ENCODE data around the gene GAS2L3. TPM values are rescaled to one million over a fixed set of nuclear protein-coding genes. Genes with fewer than 3 reads are reported as not detected.
"Not testable (repeated sequence)": the region's sequence is repeated elsewhere in the genome, so short reads cannot be mapped to it uniquely, and the experiment has no call there.

Gene GAS2L3
- total RNA-seq, 3 donors from 2014 or later, result 2.3 to 7.0 (median 5.9) TPM

DNA sequence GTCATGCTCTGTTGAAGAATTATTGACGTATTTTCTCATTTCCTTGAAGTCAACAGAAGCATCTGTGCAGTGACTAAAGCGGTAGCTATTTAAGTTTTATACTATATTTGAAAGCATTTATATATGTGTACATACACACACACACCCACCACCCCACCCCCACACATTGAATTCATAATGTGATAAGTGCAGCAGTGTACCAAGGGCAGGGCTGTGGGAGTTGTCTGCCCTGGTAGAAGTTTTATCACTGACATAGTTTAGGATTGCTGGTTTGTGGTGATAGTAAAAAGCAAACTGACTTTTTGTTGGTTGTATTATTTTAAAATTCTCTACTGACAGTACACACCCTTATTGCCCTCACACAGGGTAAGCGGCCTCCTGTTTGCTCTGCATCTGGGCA lies 39.1 kb downstream of the GAS2L3 start:
- intact Hi-C loops (cut with DNase I; ENCODE audit: low total_unique reads), result no loop called here
- no peaks in the 10 kb centered on the region for H3K9me3 ChIP-seq
- no peak for TF ChIP-seq POLR2AphosphoS5 (IDR thresholded peaks at IDR 0.05)
- TF ChIP-seq POLR2A (IDR thresholded peaks at IDR 0.05), result no peak
- TF ChIP-seq, protein P1, sequence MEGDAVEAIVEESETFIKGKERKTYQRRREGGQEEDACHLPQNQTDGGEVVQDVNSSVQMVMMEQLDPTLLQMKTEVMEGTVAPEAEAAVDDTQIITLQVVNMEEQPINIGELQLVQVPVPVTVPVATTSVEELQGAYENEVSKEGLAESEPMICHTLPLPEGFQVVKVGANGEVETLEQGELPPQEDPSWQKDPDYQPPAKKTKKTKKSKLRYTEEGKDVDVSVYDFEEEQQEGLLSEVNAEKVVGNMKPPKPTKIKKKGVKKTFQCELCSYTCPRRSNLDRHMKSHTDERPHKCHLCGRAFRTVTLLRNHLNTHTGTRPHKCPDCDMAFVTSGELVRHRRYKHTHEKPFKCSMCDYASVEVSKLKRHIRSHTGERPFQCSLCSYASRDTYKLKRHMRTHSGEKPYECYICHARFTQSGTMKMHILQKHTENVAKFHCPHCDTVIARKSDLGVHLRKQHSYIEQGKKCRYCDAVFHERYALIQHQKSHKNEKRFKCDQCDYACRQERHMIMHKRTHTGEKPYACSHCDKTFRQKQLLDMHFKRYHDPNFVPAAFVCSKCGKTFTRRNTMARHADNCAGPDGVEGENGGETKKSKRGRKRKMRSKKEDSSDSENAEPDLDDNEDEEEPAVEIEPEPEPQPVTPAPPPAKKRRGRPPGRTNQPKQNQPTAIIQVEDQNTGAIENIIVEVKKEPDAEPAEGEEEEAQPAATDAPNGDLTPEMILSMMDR (IDR thresholded peaks at IDR 0.05), result no peak
- H3K27me3 ChIP-seq, result no peaks in the 10 kb centered on the region
- DNase-seq (ENCODE audit: low spot score in 2 of 2), result no peak
- no peak overlapping the region for H3K27ac ChIP-seq
- no peaks in the 10 kb centered on the region for H3K4me1 ChIP-seq
- no peak overlapping the region for H3K4me3 ChIP-seq
- H3K36me3 ChIP-seq, result no peaks in the 10 kb centered on the region

DNA sequence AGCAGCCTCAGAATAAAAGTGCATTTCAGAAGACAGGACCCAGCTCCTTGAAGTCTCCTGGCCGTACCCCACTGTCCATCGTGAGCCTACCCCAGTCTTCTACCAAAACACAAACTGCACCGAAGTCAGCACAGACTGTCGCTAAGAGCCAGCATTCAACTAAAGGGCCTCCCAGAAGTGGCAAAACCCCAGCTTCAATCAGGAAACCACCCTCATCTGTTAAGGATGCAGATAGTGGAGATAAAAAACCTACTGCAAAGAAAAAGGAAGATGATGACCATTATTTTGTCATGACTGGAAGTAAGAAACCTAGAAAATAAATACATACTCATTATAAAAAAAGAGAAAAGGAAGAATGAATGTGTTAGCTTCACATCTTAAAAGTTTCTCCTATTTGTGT lies 51.1 kb downstream of the GAS2L3 start:
- H3K27me3 ChIP-seq, result no peaks in the 10 kb centered on the region
- intact Hi-C loops (cut with DNase I; ENCODE audit: low total_unique reads), result no loop called here
- no peaks in the 10 kb centered on the region for H3K9me3 ChIP-seq
- TF ChIP-seq, protein P1 (IDR thresholded peaks at IDR 0.05), result no peak
- TF ChIP-seq POLR2AphosphoS5 (IDR thresholded peaks at IDR 0.05) (no peak), POLR2A (IDR thresholded peaks at IDR 0.05) (no peak)
- no peak for DNase-seq (ENCODE audit: low spot score in 2 of 2)
- H3K27ac ChIP-seq, result no peak overlapping the region
- no peak overlapping the region for H3K4me3 ChIP-seq
- no peaks in the 10 kb centered on the region for H3K4me1 ChIP-seq
- H3K36me3 ChIP-seq, result no peaks in the 10 kb centered on the region

DNA sequence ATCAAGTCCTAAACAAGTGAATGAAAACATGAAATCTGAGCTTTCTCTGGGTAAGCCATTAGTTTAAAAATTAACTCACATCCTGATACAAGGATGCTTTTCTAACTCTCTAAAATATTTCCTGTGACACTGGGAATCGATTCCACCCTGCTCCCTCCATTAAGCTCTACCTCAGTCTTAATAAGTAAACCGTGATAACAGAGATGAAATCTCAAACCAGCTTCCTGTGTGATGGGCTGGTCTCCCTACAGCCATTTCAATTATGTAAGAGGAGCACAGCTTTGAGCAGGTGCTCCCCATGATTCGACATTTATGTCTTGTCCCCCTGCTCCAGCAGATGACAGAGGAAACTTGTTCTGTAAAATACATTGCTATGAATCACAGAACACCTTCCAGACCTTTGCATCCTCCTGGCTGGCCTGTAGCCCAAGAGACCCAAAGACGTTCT lies 59.0 kb downstream of the GAS2L3 start:
- no peaks in the 10 kb centered on the region for H3K36me3 ChIP-seq
- H3K4me1 ChIP-seq, result no peaks in the 10 kb centered on the region
- TF ChIP-seq, protein P1 (IDR thresholded peaks at IDR 0.05), result no peak
- TF ChIP-seq POLR2A (IDR thresholded peaks at IDR 0.05), result no peak
- TF ChIP-seq POLR2AphosphoS5 (IDR thresholded peaks at IDR 0.05), result no peak
- no peaks in the 10 kb centered on the region for H3K9me3 ChIP-seq
- DNase-seq (ENCODE audit: low spot score in 2 of 2), result no peak
- intact Hi-C loops (cut with DNase I; ENCODE audit: low total_unique reads), result no loop called here
- no peaks in the 10 kb centered on the region for H3K27me3 ChIP-seq
- no peak overlapping the region for H3K27ac ChIP-seq
- H3K4me3 ChIP-seq, result no peak overlapping the region

DNA sequence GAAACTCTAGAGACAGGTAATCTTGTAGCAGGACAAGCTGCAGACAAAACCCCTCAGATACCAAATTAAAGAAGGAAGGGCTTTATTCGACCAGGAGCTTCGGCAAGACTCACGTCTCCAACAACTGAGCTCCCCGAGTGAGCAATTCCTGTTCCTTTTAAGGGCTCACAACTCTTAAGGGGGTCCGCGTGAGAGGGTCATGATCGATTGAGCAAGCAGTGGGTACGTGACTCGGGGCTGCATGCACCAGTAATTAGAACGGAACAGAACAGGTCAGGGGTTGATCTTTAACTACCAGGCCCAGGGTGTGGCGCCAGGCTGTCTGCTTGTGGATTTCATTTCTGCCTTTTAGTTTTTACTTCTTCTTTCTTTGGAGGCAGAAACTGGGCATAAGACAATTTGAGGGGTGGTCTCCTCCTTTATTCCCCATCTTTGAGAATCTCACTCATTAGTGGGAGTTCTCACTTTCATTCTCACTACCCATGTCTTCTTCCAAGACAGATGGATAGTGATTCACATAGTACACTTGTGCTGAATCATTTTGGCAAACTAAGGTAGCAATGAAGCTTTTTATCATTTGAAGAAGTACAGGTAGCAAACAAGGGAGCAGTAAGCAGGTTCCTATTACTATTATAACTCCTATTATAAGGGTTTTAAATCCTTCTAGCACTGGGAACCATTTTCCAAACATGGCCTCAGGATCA lies 59.8 kb downstream of the GAS2L3 start:
- H3K4me3 ChIP-seq; H3K9me3 ChIP-seq; H3K27me3 ChIP-seq; H3K4me1 ChIP-seq; intact Hi-C loops (cut with DNase I; ENCODE audit: low total_unique reads); DNase-seq (ENCODE audit: low spot score in 2 of 2); H3K36me3 ChIP-seq; H3K27ac ChIP-seq: not testable (repeated sequence)

DNA sequence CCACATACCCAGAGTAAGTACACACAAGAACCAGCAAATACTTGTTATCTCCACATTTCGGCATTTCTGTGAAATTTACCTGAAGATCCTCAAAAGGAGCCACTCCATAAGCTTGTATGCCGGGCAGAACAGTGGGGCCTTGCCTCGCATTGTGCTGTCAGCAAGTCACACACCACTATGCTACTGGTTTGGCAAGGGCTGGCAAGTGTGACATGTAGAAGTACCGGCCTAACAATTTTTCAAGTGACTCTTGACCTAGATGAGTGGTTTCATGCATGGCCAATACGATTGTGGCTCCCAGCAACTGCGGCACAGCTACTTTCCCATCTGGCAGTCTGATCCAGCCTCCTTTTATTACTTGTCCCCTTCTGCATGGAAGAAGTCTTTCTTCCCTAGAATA lies 69.8 kb downstream of the GAS2L3 start:
- TF ChIP-seq, protein P1 (IDR thresholded peaks at IDR 0.05), result no peak
- TF ChIP-seq POLR2AphosphoS5 (IDR thresholded peaks at IDR 0.05) (no peak), POLR2A (IDR thresholded peaks at IDR 0.05) (no peak)
- intact Hi-C loops (cut with DNase I; ENCODE audit: low total_unique reads), result no loop called here

More for the DNA sequence above, 69.8 kb downstream of the GAS2L3 start:
- Histone ChIP-seq H3K27ac (no peak overlapping the region), H3K4me1 (no peaks in the 10 kb centered on the region), H3K36me3 (no peaks in the 10 kb centered on the region), H3K27me3 (no peaks in the 10 kb centered on the region), H3K9me3 (peaks cover 6 to 8% of the 10 kb centered on the region in 2 donors), H3K4me3 (no peak overlapping the region)
- no peak for DNase-seq (ENCODE audit: low spot score in 2 of 2)
